Stimulated activated naive CD8-positive, alpha-beta T cell treated with anti-CD3 and anti-CD28 coated beads, Interleukin-15, amount 100 ng/mL, for 72 hours (primary cell): ENCODE results near the gene U2AF2.
"Not testable (repeated sequence)": the region's sequence is repeated elsewhere in the genome, so short reads cannot be mapped to it uniquely, and the experiment has no call there.

ENCODE experiments used
- ATAC-seq: fragments of 150-1000 bp; cut with Tn5 transposase; 2 replicates; pipeline ENCODE4 v1.10.0; 2021; ENCODE audit warnings: mild to moderate bottlenecking, moderate library complexity
- DNase-seq, 2 donors: peaks; one replicate each; pipeline ENCODE4 v3.0.0; 2021 to 2022
- H3K27ac Mint-ChIP-seq, 2 donors: one replicate each; pipeline ENCODE4 v1.8.0; 2022; ENCODE audit warnings: mild to moderate bottlenecking in 2 of 2, mixed read lengths in 2 of 2, moderate library complexity in 2 of 2
- H3K27me3 Mint-ChIP-seq: one replicate; pipeline ENCODE4 v1.8.0; 2022; ENCODE audit warnings: mixed read lengths
- H3K4me1 Mint-ChIP-seq: one replicate; pipeline ENCODE4 v1.8.0; 2022; ENCODE audit warnings: mild to moderate bottlenecking, mixed read lengths
- H3K4me3 Mint-ChIP-seq, 2 donors: one replicate each; pipeline ENCODE4 v1.8.0; 2022; ENCODE audit warnings: mild to moderate bottlenecking in 2 of 2, mixed read lengths in 2 of 2, moderate library complexity in 1 of 2
- H3K9me3 Mint-ChIP-seq, 2 donors: one replicate each; pipeline ENCODE4 v1.8.0; 2022; ENCODE audit warnings: mixed read lengths in 2 of 2

Gene U2AF2

DNA sequence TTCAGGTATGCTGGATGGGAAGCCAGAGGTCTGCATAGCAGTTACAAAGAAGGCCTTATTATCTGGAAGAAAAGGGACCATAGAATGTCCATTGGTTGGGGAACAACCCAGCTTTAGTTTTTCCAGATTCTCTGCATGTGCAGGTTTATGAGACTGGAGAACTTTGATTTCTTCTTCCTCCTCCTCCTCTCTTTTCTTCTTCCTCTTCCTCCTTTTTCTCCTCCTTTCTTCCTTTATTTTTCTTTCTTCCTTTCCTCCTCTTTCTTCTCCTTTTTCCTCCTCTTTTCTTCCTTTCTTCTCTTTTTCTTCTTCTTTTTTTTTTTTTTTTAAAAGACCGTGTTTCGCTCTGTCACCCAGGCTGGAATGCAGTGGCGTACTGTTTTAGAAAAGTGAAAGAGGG is 51.1 kb downstream of the U2AF2 start:
- H3K9me3 Mint-ChIP-seq: no peaks in the 10 kb centered on the region
- no peak for ATAC-seq
- H3K4me1 Mint-ChIP-seq: peaks cover 19% of the 10 kb centered on the region
- H3K4me3 Mint-ChIP-seq: no peak overlapping the region
- H3K27me3 Mint-ChIP-seq: no peaks in the 10 kb centered on the region
- DNase-seq: no peak
- peak overlapping the region in 1 of 2 donors; percentile 88 for H3K27ac Mint-ChIP-seq

DNA sequence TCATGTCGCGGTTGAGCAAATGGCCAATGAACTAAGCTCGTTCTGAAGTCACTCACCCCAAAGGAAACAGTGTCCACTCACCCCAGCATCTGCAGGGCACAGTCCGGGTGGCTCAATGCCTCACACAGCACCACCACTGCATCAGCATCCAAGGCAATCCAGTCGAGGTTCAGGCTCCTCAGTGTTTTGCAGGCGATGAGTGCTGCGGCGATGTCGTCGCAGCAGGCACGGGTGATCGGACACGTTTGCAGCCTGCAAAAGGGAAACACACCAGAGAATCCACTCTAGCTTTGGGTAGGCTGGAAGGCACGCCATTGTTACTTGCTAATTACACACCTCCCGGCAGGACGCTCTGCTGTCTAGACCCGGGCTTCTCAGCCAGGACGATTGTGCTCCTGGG is 56.9 kb downstream of the U2AF2 start:
- Mint-ChIP-seq H3K9me3 (peaks cover 0 to 8% of the 10 kb centered on the region in 2 donors), H3K27me3 (peaks cover 5% of the 10 kb centered on the region), H3K4me3 (no peak overlapping the region), H3K4me1 (peaks cover 11% of the 10 kb centered on the region), H3K27ac (no peak overlapping the region)
- DNase-seq: no peak
- ATAC-seq: no peak

DNA sequence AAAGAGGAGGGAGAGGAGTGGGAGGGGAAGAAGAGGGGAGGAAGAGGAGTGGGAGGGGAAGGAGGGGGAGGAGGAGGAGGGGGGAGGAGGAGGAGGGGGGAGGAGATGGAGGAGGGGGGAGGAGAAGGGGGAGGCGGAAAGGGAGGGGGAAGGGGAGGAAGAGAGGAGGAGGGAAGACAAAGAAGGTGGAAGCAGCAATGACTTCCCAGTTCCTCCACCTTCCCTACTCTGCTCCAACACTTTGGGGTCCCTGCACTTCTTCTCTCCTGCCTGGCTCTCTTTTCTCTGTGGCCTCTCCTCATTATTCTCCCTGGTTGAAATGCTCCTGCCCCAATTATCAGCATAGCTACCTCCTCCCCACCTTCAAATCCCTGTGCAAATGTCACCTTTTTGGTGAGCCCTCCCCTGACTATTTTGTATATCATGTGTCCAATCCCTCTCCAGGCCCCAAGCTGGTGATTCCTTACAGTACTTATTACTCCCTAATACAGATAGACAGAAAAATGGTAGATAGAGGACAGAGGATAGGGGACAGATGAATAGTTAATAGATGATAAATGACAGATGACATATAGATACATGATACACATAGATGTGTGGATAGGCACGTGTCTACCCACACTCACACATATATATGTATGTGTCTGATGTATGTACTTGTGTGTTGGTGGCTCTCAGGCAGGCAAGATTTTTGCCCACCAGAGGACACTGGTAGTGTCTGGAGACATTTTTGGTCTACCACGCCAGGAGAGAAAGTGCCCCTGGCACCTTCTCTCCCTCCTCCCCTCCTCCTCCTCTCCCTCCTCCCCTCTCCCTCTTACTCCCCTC is 58.2 kb downstream of the U2AF2 start:
- peaks cover 0 to 8% of the 10 kb centered on the region in 2 donors for H3K9me3 Mint-ChIP-seq
- peaks cover 11% of the 10 kb centered on the region for H3K4me1 Mint-ChIP-seq
- no peak overlapping the region for H3K27ac Mint-ChIP-seq
- DNase-seq (no peak), ATAC-seq (peak; percentile 78)
- peaks cover 18% of the 10 kb centered on the region for H3K27me3 Mint-ChIP-seq
- H3K4me3 Mint-ChIP-seq: no peak overlapping the region

- no peak overlapping the region for H3K27ac Mint-ChIP-seq
- peaks cover 13 to 18% of the 10 kb centered on the region in 2 donors for H3K9me3 Mint-ChIP-seq
- ATAC-seq (no peak), DNase-seq (no peak)
- H3K4me1 Mint-ChIP-seq: peaks cover 4% of the 10 kb centered on the region
- no peak overlapping the region for H3K4me3 Mint-ChIP-seq
- H3K27me3 Mint-ChIP-seq: peaks cover 49% of the 10 kb centered on the region
Measured at GRCh38 chr19:55716531-55716930, 61.7 kb downstream of the U2AF2 start.

GRCh38 chr19:55717251-55717650 is 62.4 kb downstream of the U2AF2 start:
- ATAC-seq: no peak
- no peak overlapping the region for H3K4me3 Mint-ChIP-seq
- H3K9me3 Mint-ChIP-seq: peaks cover 20 to 26% of the 10 kb centered on the region in 2 donors
- H3K27me3 Mint-ChIP-seq: peaks cover 56% of the 10 kb centered on the region
- peaks cover 4% of the 10 kb centered on the region for H3K4me1 Mint-ChIP-seq
- no peak overlapping the region for H3K27ac Mint-ChIP-seq
- DNase-seq: no peak

GRCh38 chr19:55717879-55718711 is 63.3 kb downstream of the U2AF2 start:
- H3K4me1 Mint-ChIP-seq, H3K4me3 Mint-ChIP-seq, DNase-seq, H3K27ac Mint-ChIP-seq, ATAC-seq: not testable (repeated sequence)
- Mint-ChIP-seq H3K9me3 (peaks cover 24 to 26% of the 10 kb centered on the region in 2 donors), H3K27me3 (peaks cover 63% of the 10 kb centered on the region)

- Mint-ChIP-seq H3K4me3 (no peak overlapping the region), H3K4me1 (no peaks in the 10 kb centered on the region), H3K27ac (no peak overlapping the region), H3K27me3 (peaks cover 63% of the 10 kb centered on the region), H3K9me3 (peaks cover 23 to 24% of the 10 kb centered on the region in 2 donors)
- DNase-seq: no peak
- no peak for ATAC-seq
Measured at GRCh38 chr19:55720214-55720746, 65.4 kb downstream of the U2AF2 start.

DNA sequence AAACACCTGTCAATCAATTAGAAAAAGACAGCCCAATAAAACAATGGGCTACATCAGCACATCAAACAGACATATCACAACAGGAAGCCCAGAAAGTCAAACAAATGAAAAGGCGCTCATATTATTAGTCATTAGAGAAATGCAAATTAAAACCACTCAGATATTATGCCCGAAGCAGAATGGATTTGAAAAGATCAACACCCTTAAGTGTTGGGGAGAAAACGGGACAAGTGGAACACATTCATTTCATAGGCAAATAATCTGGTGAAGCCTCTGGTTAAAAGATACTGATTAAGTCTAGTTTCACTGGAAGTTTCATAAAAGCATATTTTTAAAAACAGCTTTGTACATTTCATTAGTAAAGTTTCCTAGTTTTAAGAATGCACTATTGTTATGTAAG is 66.0 kb downstream of the U2AF2 start:
- no peaks in the 10 kb centered on the region for H3K4me1 Mint-ChIP-seq
- peaks cover 23 to 24% of the 10 kb centered on the region in 2 donors for H3K9me3 Mint-ChIP-seq
- no peak overlapping the region for H3K4me3 Mint-ChIP-seq
- ATAC-seq (no peak), DNase-seq (no peak)
- no peak overlapping the region for H3K27ac Mint-ChIP-seq
- H3K27me3 Mint-ChIP-seq: peaks cover 63% of the 10 kb centered on the region

DNA sequence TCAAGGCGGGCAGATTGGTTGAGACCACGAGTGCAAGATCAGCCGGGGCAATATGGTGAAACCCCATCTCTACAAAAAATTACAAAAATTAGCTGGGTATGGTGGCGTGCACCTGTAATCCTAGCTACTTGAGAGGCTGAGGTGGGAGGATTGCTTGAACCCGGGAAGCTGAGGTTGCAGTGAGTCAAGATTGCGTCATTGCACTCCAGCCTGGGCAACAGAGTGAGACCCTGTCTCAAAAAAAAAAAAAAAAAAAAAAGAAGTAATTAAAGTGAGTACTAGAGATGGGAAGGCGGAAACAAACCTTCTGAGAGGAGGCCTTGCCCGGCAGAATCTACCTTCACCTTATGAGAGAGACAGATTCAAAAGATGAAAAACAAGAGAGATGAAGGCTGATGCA is 68.7 kb downstream of the U2AF2 start:
- H3K27ac Mint-ChIP-seq: no peak overlapping the region

More for the DNA sequence above, 68.7 kb downstream of the U2AF2 start:
- ATAC-seq (no peak), DNase-seq (no peak)
- Mint-ChIP-seq H3K9me3 (peaks cover 23 to 24% of the 10 kb centered on the region in 2 donors), H3K27me3 (peaks cover 57% of the 10 kb centered on the region), H3K4me3 (no peak overlapping the region), H3K4me1 (no peaks in the 10 kb centered on the region)
